Central memory CD8-positive, alpha-beta T cell (primary cell): ENCODE measurements around the gene PGM5.
"Not testable (repeated sequence)": the region's sequence is repeated elsewhere in the genome, so short reads cannot be mapped to it uniquely, and the experiment has no call there.

Experiments
- ATAC-seq: fragments of 150-1000 bp; cut with Tn5 transposase; replicated peaks from 2 replicates; pipeline ENCODE4 v1.10.0; 2022; ENCODE audit warnings: mild to moderate bottlenecking, moderate FRiP score, moderate number of reproducible peaks; ENCODE audit not compliant: poor library complexity, severe bottlenecking; ENCODE audit errors: extremely low read depth
- DNase-seq, 2 donors: peaks; one replicate each; pipeline ENCODE4 v3.0.0; 2021; ENCODE audit warnings: low spot score in 2 of 2
- H3K27ac Mint-ChIP-seq: one replicate; pipeline ENCODE4 v1.8.0; 2022; ENCODE audit warnings: low read depth, mild to moderate bottlenecking, moderate library complexity, mixed read lengths
- H3K27me3 Mint-ChIP-seq: one replicate; pipeline ENCODE4 v1.8.0; 2022; ENCODE audit warnings: mixed read lengths
- H3K36me3 Mint-ChIP-seq: one replicate; pipeline ENCODE4 v1.8.0; 2022; ENCODE audit warnings: mild to moderate bottlenecking, moderate library complexity, mixed read lengths; ENCODE audit not compliant: insufficient read depth
- H3K4me1 Mint-ChIP-seq: one replicate; pipeline ENCODE4 v1.8.0; 2022; ENCODE audit warnings: mixed read lengths
- H3K4me3 Mint-ChIP-seq: one replicate; pipeline ENCODE4 v1.8.0; 2022; ENCODE audit warnings: mild to moderate bottlenecking, moderate library complexity, mixed read lengths
- H3K9me3 Mint-ChIP-seq: one replicate; pipeline ENCODE4 v1.8.0; 2022; ENCODE audit warnings: mixed read lengths

Gene PGM5

GRCh38 chr9:68397095-68397423 lies 40.6 kb downstream of the PGM5 start:
- not testable (repeated sequence) for H3K9me3 Mint-ChIP-seq, H3K36me3 Mint-ChIP-seq, ATAC-seq, H3K4me1 Mint-ChIP-seq, H3K27ac Mint-ChIP-seq, DNase-seq, H3K4me3 Mint-ChIP-seq
- H3K27me3 Mint-ChIP-seq: peaks cover 14% of the 10 kb centered on the region

GRCh38 chr9:68397796-68398195 lies 41.4 kb downstream of the PGM5 start:
- not testable (repeated sequence) for ATAC-seq, H3K27ac Mint-ChIP-seq, H3K9me3 Mint-ChIP-seq, H3K36me3 Mint-ChIP-seq, H3K4me3 Mint-ChIP-seq, H3K4me1 Mint-ChIP-seq, DNase-seq
- peaks cover 14% of the 10 kb centered on the region for H3K27me3 Mint-ChIP-seq

GRCh38 chr9:68398324-68398723 lies 41.9 kb downstream of the PGM5 start:
- peaks cover 14% of the 10 kb centered on the region for H3K27me3 Mint-ChIP-seq

GRCh38 chr9:68404421-68405185 lies 48.2 kb downstream of the PGM5 start:
- H3K27me3 Mint-ChIP-seq: peaks cover 12% of the 10 kb centered on the region
- H3K4me1 Mint-ChIP-seq, ATAC-seq, H3K9me3 Mint-ChIP-seq, DNase-seq, H3K36me3 Mint-ChIP-seq, H3K4me3 Mint-ChIP-seq, H3K27ac Mint-ChIP-seq: not testable (repeated sequence)

More at GRCh38 chr9:68398324-68398723, 41.9 kb downstream of the PGM5 start:
- DNase-seq, H3K36me3 Mint-ChIP-seq, H3K4me1 Mint-ChIP-seq, H3K27ac Mint-ChIP-seq, H3K4me3 Mint-ChIP-seq, ATAC-seq, H3K9me3 Mint-ChIP-seq: not testable (repeated sequence)

GRCh38 chr9:68411865-68412264 lies 55.5 kb downstream of the PGM5 start:
- not testable (repeated sequence) for H3K4me1 Mint-ChIP-seq, ATAC-seq, H3K27me3 Mint-ChIP-seq, H3K27ac Mint-ChIP-seq, DNase-seq, H3K9me3 Mint-ChIP-seq, H3K36me3 Mint-ChIP-seq, H3K4me3 Mint-ChIP-seq

- H3K27me3 Mint-ChIP-seq: peaks cover 18% of the 10 kb centered on the region
- ATAC-seq, H3K9me3 Mint-ChIP-seq, H3K36me3 Mint-ChIP-seq, DNase-seq, H3K4me1 Mint-ChIP-seq, H3K27ac Mint-ChIP-seq, H3K4me3 Mint-ChIP-seq: not testable (repeated sequence)
Measured at GRCh38 chr9:68412754-68413153, 56.3 kb downstream of the PGM5 start.

GRCh38 chr9:68415065-68415464 lies 58.7 kb downstream of the PGM5 start:
- H3K27me3 Mint-ChIP-seq: peaks cover 18% of the 10 kb centered on the region
- H3K4me1 Mint-ChIP-seq, H3K4me3 Mint-ChIP-seq, H3K9me3 Mint-ChIP-seq, DNase-seq, H3K27ac Mint-ChIP-seq, H3K36me3 Mint-ChIP-seq, ATAC-seq: not testable (repeated sequence)

- Mint-ChIP-seq H3K4me1 (no peaks in the 10 kb centered on the region), H3K9me3 (no peaks in the 10 kb centered on the region), H3K4me3 (no peak overlapping the region), H3K27me3 (peaks cover 18% of the 10 kb centered on the region), H3K27ac (no peak overlapping the region), H3K36me3 (no peaks in the 10 kb centered on the region)
- ATAC-seq (no peak), DNase-seq (no peak)
Measured at GRCh38 chr9:68416936-68417564, 60.6 kb downstream of the PGM5 start.

- H3K27me3 Mint-ChIP-seq: peaks cover 18% of the 10 kb centered on the region
- H3K9me3 Mint-ChIP-seq: no peaks in the 10 kb centered on the region
- no peak for ATAC-seq
- DNase-seq: no peak
- no peaks in the 10 kb centered on the region for H3K36me3 Mint-ChIP-seq
- no peaks in the 10 kb centered on the region for H3K4me1 Mint-ChIP-seq
- H3K4me3 Mint-ChIP-seq: no peak overlapping the region
- H3K27ac Mint-ChIP-seq: no peak overlapping the region
Measured at GRCh38 chr9:68417762-68418161, 61.4 kb downstream of the PGM5 start.

GRCh38 chr9:68418259-68418845 lies 61.9 kb downstream of the PGM5 start:
- H3K4me3 Mint-ChIP-seq: no peak overlapping the region
- H3K27ac Mint-ChIP-seq: no peak overlapping the region
- H3K4me1 Mint-ChIP-seq: no peaks in the 10 kb centered on the region
- peaks cover 18% of the 10 kb centered on the region for H3K27me3 Mint-ChIP-seq
- H3K9me3 Mint-ChIP-seq: no peaks in the 10 kb centered on the region
- DNase-seq (no peak), ATAC-seq (no peak)
- no peaks in the 10 kb centered on the region for H3K36me3 Mint-ChIP-seq

- DNase-seq (no peak), ATAC-seq (no peak)
- no peaks in the 10 kb centered on the region for H3K4me1 Mint-ChIP-seq
- no peaks in the 10 kb centered on the region for H3K9me3 Mint-ChIP-seq
- H3K27ac Mint-ChIP-seq: no peak overlapping the region
- H3K27me3 Mint-ChIP-seq: peaks cover 26% of the 10 kb centered on the region
- no peaks in the 10 kb centered on the region for H3K36me3 Mint-ChIP-seq
- H3K4me3 Mint-ChIP-seq: no peak overlapping the region
Measured at GRCh38 chr9:68419901-68420300, 63.5 kb downstream of the PGM5 start.

GRCh38 chr9:68426755-68427154 lies 70.3 kb downstream of the PGM5 start:
- H3K9me3 Mint-ChIP-seq: no peaks in the 10 kb centered on the region
- H3K4me3 Mint-ChIP-seq: no peak overlapping the region
- ATAC-seq (no peak), DNase-seq (no peak)
- no peaks in the 10 kb centered on the region for H3K36me3 Mint-ChIP-seq
- peaks cover 8% of the 10 kb centered on the region for H3K27me3 Mint-ChIP-seq
- H3K27ac Mint-ChIP-seq: no peak overlapping the region
- H3K4me1 Mint-ChIP-seq: no peaks in the 10 kb centered on the region
